DMS 273 (cell line): Measurements from ENCODE around the gene DR1.
"Not testable (repeated sequence)": the region's sequence is repeated elsewhere in the genome, so short reads cannot be mapped to it uniquely, and the experiment has no call there.

Experiments
- DNase-seq: peaks from one replicate; lab custom pipeline; 2025; ENCODE audit not compliant: unreplicated experiment; lab: John Stamatoyannopoulos, UW

The DR1 gene

GRCh38 chr1:93374334-93375106, 28.8 kb downstream of the DR1 start:
- DNase-seq, result no peak

GRCh38 chr1:93384656-93385055, 38.9 kb downstream of the DR1 start:
- no peak for DNase-seq

DNA sequence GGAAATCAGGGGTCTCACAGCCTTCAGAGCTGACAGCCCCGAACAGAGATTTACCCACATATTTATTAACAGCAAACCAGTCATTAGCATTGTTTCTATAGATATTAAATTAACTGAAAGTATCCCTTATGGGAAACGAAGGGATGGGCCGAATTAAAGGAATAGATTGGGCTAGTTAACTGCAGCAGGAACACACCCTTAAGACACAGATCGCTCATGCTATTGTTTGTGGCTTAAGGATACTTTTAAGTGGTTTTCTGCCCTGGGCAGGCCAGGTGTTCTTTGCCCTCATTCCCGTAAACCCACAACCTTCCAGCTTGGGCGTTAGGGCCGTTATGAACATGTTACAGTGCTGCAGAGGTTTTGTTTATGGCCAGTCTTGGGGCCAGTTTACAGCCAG, 40.6 kb downstream of the DR1 start:
- DNase-seq, result not testable (repeated sequence)

DNA sequence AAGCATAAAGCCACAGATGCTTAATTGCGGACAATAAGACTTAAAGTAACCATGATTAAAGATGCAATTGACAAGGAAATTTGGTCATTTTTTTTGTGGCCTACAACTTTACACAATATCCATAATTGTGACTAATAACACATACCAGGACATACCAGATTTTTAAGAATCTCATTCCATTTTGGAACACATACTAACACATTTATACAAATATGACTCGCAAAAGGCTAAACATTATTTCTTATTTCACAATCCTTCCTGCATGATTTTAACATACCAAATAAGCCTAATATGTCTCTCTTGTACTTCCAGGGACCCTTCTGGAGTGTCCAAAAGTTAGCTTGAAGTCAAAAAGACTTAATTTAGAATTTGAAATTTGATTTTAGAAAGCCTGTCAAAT, 48.8 kb downstream of the DR1 start:
- DNase-seq, result no peak

GRCh38 chr1:93395195-93395594, 49.5 kb downstream of the DR1 start:
- DNase-seq, result no peak

GRCh38 chr1:93399781-93400180, 54.1 kb downstream of the DR1 start:
- no peak for DNase-seq

DNA sequence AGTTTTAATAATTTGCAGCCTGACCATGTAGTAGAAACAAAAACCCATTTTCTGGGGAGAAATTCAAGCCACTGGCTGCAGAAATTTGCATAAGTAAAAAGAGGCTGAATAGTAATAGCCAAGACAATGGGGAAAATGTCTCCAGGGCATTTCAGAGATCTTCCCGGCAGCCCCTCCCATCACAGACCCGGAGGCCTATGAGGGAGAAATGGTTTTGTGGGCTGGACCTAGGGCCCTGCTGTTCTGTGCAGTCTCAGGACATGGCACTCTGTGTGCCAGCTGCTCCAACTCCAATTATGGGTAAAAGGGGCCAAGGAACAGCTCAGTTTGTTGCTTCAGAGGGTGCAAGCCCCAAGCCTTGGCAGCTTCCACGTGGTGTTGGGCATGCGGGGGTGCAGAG, 62.5 kb downstream of the DR1 start:
- no peak for DNase-seq

GRCh38 chr1:93411000-93411399, 65.3 kb downstream of the DR1 start:
- DNase-seq, result no peak

GRCh38 chr1:93414749-93415148, 69.0 kb downstream of the DR1 start:
- no peak for DNase-seq

- no peak for DNase-seq
Measured at GRCh38 chr1:93415296-93415695, 69.6 kb downstream of the DR1 start.

GRCh38 chr1:93416183-93416582, 70.5 kb downstream of the DR1 start:
- no peak for DNase-seq
